SK-N-SH treated with all-trans-retinoic acid at 6 μM for 48 hours (cell line): ENCODE data around the gene RTL9.

Experiments
- ATAC-seq: fragments of 200-7000 bp; cut with Tn5 transposase; 3 replicates; pipeline ENCODE4 v1.9.1; 2020; ENCODE audit warnings: mild to moderate bottlenecking, moderate library complexity
- ARNTL ChIP-seq: fragments of 450-650 bp; formaldehyde crosslinking; IDR thresholded peaks from 2 replicates; pipeline ENCODE4 v1.5.0; 2020; ENCODE audit warnings: low read depth, mild to moderate bottlenecking, moderate library complexity, borderline replicate concordance
- BACH2 ChIP-seq: fragments of 250-450 bp; sonication (Bioruptor Pico); IDR thresholded peaks from 2 replicates; pipeline ENCODE4 v1.9.0; 2021; ENCODE audit warnings: mild to moderate bottlenecking, borderline replicate concordance
- CSDC2 ChIP-seq: fragments of 250-450 bp; sonication (Bioruptor Pico); IDR thresholded peaks from 2 replicates; pipeline ENCODE4 v1.5.0; 2020; ENCODE audit warnings: mild to moderate bottlenecking, moderate library complexity
- ESRRG ChIP-seq: fragments of 250-450 bp; sonication (Bioruptor Pico); IDR thresholded peaks from 2 replicates; pipeline ENCODE4 v1.6.1; 2021; ENCODE audit warnings: mild to moderate bottlenecking
- GLIS3 ChIP-seq: fragments of 250-450 bp; sonication (Bioruptor Pico); IDR thresholded peaks from 2 replicates; pipeline ENCODE4 v1.5.0; 2020; ENCODE audit warnings: mild to moderate bottlenecking, moderate library complexity
- ISL1 ChIP-seq: fragments of 250-450 bp; sonication (Bioruptor Pico); IDR thresholded peaks from 2 replicates; pipeline ENCODE4 v2.1.2; 2022; ENCODE audit warnings: mild to moderate bottlenecking, moderate library complexity
- OSR1 ChIP-seq: fragments of 250-450 bp; sonication (Bioruptor Pico); IDR thresholded peaks from 2 replicates; pipeline ENCODE4 v1.8.0; 2022; ENCODE audit warnings: moderate library complexity, mild to moderate bottlenecking, inconsistent platforms
- PPARA ChIP-seq: fragments of 250-450 bp; sonication (Bioruptor Pico); IDR thresholded peaks from 2 replicates; pipeline ENCODE4 v1.5.0; 2020; ENCODE audit warnings: mild to moderate bottlenecking, borderline replicate concordance
- RARB ChIP-seq: fragments of 250-450 bp; sonication (Bioruptor Pico); IDR thresholded peaks from 2 replicates; pipeline ENCODE4 v1.8.0; 2021; ENCODE audit warnings: mild to moderate bottlenecking, moderate library complexity
- SNAI2 ChIP-seq: fragments of 250-450 bp; sonication (Bioruptor Pico); IDR thresholded peaks from 2 replicates; pipeline ENCODE4 v1.5.0; 2020; ENCODE audit warnings: mild to moderate bottlenecking, moderate library complexity
- TCF4 ChIP-seq: fragments of 250-450 bp; sonication (Bioruptor Pico); IDR thresholded peaks from 2 replicates; pipeline ENCODE4 v1.8.0; 2021; ENCODE audit warnings: mild to moderate bottlenecking, moderate library complexity, borderline replicate concordance
- TOX ChIP-seq: fragments of 250-450 bp; sonication (Bioruptor Pico); IDR thresholded peaks from 2 replicates; pipeline ENCODE4 v1.8.0; 2021; ENCODE audit warnings: mild to moderate bottlenecking, moderate library complexity, borderline replicate concordance
- ZFP3 ChIP-seq: fragments of 250-450 bp; sonication (Bioruptor Pico); IDR thresholded peaks from 2 replicates; pipeline ENCODE4 v1.5.0; 2020; ENCODE audit warnings: mild to moderate bottlenecking, moderate library complexity
- ZFP30 ChIP-seq: fragments of 450-650 bp; formaldehyde crosslinking; IDR thresholded peaks from 2 replicates; pipeline ENCODE4 v1.5.0; 2022; ENCODE audit warnings: mild to moderate bottlenecking, moderate library complexity
- ZNF565 ChIP-seq: fragments of 450-650 bp; formaldehyde crosslinking; conservative IDR thresholded peaks from 2 replicates; pipeline ENCODE4 v1.5.0; 2020; ENCODE audit warnings: low read depth, mild to moderate bottlenecking, moderate library complexity
- ZNF70 ChIP-seq: fragments of 450-650 bp; formaldehyde crosslinking; IDR thresholded peaks from 2 replicates; pipeline ENCODE4 v1.5.0; 2020; ENCODE audit warnings: mild to moderate bottlenecking, moderate library complexity
- ZNF8 ChIP-seq: fragments of 450-650 bp; formaldehyde crosslinking; IDR thresholded peaks from 2 replicates; pipeline ENCODE4 v1.5.0; 2020; ENCODE audit warnings: mild to moderate bottlenecking, moderate library complexity
- TF ChIP-seq, protein P1 (sequence below): fragments of 250-450 bp; sonication (Bioruptor Pico); IDR thresholded peaks from 2 replicates; pipeline ENCODE4 v1.5.1; 2021; ENCODE audit warnings: mild to moderate bottlenecking, moderate library complexity
- TF ChIP-seq, protein P2 (sequence below): fragments of 250-450 bp; sonication (Bioruptor Pico); IDR thresholded peaks from 2 replicates; pipeline ENCODE4 v1.8.0; 2021; ENCODE audit warnings: low read depth, mild to moderate bottlenecking, moderate library complexity, borderline replicate concordance
- TF ChIP-seq, protein P3 (sequence below): fragments of 250-450 bp; sonication (Bioruptor Pico); IDR thresholded peaks from 2 replicates; pipeline ENCODE4 v1.8.0; 2020; ENCODE audit warnings: mild to moderate bottlenecking, moderate library complexity, borderline replicate concordance
- TF ChIP-seq, protein P4 (sequence below): fragments of 250-450 bp; sonication (Bioruptor Pico); IDR thresholded peaks from 2 replicates; pipeline ENCODE4 v1.5.1; 2020; ENCODE audit warnings: low read depth, mild to moderate bottlenecking, moderate library complexity
- TF ChIP-seq, protein P5 (sequence below): fragments of 250-450 bp; sonication (Bioruptor Pico); IDR thresholded peaks from 2 replicates; pipeline ENCODE4 v1.5.0; 2020; ENCODE audit warnings: mild to moderate bottlenecking, moderate library complexity

The RTL9 gene

DNA sequence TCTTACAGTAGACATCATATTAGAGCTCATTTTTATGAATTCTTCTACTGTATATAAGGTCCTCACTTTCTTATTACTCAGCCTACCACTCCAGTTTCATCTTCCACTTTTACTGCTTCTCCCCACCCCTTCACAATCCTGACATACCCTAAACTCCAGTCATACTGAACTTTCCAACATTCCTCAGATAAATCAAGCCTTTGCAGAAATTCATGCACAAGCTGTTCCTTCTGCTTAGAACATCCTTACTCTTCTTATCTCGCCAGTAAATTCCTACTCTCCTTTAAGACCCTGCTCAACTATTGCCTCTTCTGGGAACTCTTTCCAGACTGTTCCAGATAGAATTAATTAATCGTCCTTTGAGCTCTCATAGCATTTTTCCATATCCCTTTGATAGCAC lies 24.8 kb downstream of the RTL9 start:
- peak; percentile 96 for ATAC-seq
- TF ChIP-seq TOX (CRISPR knock-in tag) (no peak), PPARA (CRISPR knock-in tag) (no peak), ISL1 (CRISPR knock-in tag) (no peak), ZFP3 (no peak), ZNF8 (no peak), ZFP30 (no peak), SNAI2 (CRISPR knock-in tag) (no peak), ZNF70 (CRISPR knock-in tag) (no peak), ZNF565 (no peak), RARB (CRISPR knock-in tag) (no peak), TCF4 (CRISPR knock-in tag) (no peak), OSR1 (CRISPR knock-in tag) (no peak), GLIS3 (CRISPR knock-in tag) (no peak), CSDC2 (no peak), ARNTL (CRISPR knock-in tag) (no peak)
- TF ChIP-seq, protein P1, sequence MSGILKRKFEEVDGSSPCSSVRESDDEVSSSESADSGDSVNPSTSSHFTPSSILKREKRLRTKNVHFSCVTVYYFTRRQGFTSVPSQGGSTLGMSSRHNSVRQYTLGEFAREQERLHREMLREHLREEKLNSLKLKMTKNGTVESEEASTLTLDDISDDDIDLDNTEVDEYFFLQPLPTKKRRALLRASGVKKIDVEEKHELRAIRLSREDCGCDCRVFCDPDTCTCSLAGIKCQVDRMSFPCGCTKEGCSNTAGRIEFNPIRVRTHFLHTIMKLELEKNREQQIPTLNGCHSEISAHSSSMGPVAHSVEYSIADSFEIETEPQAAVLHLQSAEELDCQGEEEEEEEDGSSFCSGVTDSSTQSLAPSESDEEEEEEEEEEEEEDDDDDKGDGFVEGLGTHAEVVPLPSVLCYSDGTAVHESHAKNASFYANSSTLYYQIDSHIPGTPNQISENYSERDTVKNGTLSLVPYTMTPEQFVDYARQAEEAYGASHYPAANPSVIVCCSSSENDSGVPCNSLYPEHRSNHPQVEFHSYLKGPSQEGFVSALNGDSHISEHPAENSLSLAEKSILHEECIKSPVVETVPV (CRISPR knock-in tag), result no peak
- TF ChIP-seq, protein P2, sequence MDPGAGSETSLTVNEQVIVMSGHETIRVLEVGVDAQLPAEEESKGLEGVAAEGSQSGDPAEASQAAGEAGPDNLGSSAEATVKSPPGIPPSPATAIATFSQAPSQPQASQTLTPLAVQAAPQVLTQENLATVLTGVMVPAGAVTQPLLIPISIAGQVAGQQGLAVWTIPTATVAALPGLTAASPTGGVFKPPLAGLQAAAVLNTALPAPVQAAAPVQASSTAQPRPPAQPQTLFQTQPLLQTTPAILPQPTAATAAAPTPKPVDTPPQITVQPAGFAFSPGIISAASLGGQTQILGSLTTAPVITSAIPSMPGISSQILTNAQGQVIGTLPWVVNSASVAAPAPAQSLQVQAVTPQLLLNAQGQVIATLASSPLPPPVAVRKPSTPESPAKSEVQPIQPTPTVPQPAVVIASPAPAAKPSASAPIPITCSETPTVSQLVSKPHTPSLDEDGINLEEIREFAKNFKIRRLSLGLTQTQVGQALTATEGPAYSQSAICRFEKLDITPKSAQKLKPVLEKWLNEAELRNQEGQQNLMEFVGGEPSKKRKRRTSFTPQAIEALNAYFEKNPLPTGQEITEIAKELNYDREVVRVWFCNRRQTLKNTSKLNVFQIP (CRISPR knock-in tag), result no peak
- TF ChIP-seq, protein P3, sequence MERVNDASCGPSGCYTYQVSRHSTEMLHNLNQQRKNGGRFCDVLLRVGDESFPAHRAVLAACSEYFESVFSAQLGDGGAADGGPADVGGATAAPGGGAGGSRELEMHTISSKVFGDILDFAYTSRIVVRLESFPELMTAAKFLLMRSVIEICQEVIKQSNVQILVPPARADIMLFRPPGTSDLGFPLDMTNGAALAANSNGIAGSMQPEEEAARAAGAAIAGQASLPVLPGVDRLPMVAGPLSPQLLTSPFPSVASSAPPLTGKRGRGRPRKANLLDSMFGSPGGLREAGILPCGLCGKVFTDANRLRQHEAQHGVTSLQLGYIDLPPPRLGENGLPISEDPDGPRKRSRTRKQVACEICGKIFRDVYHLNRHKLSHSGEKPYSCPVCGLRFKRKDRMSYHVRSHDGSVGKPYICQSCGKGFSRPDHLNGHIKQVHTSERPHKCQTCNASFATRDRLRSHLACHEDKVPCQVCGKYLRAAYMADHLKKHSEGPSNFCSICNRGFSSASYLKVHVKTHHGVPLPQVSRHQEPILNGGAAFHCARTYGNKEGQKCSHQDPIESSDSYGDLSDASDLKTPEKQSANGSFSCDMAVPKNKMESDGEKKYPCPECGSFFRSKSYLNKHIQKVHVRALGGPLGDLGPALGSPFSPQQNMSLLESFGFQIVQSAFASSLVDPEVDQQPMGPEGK (CRISPR knock-in tag), result no peak
- TF ChIP-seq, protein P4, sequence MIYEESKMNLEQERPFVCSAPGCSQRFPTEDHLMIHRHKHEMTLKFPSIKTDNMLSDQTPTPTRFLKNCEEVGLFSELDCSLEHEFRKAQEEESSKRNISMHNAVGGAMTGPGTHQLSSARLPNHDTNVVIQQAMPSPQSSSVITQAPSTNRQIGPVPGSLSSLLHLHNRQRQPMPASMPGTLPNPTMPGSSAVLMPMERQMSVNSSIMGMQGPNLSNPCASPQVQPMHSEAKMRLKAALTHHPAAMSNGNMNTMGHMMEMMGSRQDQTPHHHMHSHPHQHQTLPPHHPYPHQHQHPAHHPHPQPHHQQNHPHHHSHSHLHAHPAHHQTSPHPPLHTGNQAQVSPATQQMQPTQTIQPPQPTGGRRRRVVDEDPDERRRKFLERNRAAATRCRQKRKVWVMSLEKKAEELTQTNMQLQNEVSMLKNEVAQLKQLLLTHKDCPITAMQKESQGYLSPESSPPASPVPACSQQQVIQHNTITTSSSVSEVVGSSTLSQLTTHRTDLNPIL, result no peak
- TF ChIP-seq, protein P5, sequence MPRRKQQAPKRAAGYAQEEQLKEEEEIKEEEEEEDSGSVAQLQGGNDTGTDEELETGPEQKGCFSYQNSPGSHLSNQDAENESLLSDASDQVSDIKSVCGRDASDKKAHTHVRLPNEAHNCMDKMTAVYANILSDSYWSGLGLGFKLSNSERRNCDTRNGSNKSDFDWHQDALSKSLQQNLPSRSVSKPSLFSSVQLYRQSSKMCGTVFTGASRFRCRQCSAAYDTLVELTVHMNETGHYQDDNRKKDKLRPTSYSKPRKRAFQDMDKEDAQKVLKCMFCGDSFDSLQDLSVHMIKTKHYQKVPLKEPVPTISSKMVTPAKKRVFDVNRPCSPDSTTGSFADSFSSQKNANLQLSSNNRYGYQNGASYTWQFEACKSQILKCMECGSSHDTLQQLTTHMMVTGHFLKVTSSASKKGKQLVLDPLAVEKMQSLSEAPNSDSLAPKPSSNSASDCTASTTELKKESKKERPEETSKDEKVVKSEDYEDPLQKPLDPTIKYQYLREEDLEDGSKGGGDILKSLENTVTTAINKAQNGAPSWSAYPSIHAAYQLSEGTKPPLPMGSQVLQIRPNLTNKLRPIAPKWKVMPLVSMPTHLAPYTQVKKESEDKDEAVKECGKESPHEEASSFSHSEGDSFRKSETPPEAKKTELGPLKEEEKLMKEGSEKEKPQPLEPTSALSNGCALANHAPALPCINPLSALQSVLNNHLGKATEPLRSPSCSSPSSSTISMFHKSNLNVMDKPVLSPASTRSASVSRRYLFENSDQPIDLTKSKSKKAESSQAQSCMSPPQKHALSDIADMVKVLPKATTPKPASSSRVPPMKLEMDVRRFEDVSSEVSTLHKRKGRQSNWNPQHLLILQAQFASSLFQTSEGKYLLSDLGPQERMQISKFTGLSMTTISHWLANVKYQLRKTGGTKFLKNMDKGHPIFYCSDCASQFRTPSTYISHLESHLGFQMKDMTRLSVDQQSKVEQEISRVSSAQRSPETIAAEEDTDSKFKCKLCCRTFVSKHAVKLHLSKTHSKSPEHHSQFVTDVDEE (CRISPR knock-in tag), result no peak

DNA sequence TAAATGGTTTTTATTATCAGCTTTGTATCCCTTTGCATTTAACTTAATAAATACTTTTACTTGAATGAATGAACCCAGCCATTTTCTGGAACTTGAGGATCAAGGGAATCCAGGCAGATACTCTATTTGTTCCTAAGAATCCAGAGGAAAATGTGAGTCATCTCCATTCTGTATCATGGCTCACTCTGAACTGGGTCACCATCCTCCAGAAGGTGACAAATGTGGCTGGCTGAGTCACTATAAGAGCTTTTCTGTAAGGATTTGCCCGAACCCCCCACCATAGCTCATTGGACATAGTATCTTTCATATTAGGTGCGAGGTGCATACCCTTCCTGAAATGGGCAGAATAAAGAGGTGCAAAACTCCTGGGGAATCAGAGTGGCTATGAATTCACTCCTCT lies 25.8 kb downstream of the RTL9 start:
- TF ChIP-seq OSR1 (CRISPR knock-in tag) (no peak), ZFP30 (no peak), PPARA (CRISPR knock-in tag) (no peak), ZNF565 (no peak), ESRRG (no peak), RARB (CRISPR knock-in tag) (no peak), ARNTL (CRISPR knock-in tag) (no peak), GLIS3 (CRISPR knock-in tag) (no peak), TCF4 (CRISPR knock-in tag) (no peak), TOX (CRISPR knock-in tag) (no peak), SNAI2 (CRISPR knock-in tag) (no peak), BACH2 (no peak)
- TF ChIP-seq, protein P2 (CRISPR knock-in tag), result no peak
- TF ChIP-seq, protein P5 (CRISPR knock-in tag), result no peak
- TF ChIP-seq, protein P4, result no peak
- TF ChIP-seq, protein P1 (CRISPR knock-in tag), result no peak

More for the DNA sequence above, 25.8 kb downstream of the RTL9 start:
- ATAC-seq, result no peak
